PC-3 (cell line): ENCODE results near the gene C6orf89. TPM values are rescaled to one million over a fixed set of nuclear protein-coding genes. Genes with fewer than 3 reads are reported as not detected.

Source experiments
- ATAC-seq: fragments of 200-7000 bp; cut with Tn5 transposase; 2 replicates; pipeline ENCODE4 v1.9.1; 2020; ENCODE audit warnings: mild to moderate bottlenecking, moderate library complexity
- BruUV-seq: library from RNA; stranded (reverse); fragments of 400-500 nt; replicated peaks from 2 replicates; lab custom pipeline; 2021; lab: Mats Ljungman, UMichigan
- CTCF ChIA-PET: fragments of 300-600 bp; sonication (Branson Sonifier 250); formaldehyde crosslinking; loops from one replicate; lab custom pipeline; 2022; ENCODE audit warnings: antibody characterized with exemption; lab: Charles Lee
- POLR2A ChIA-PET: fragments of 300-600 bp; sonication (Branson Sonifier 250); formaldehyde crosslinking; loops from one replicate; lab custom pipeline; 2022; ENCODE audit warnings: antibody characterized with exemption; ENCODE audit not compliant: unreplicated experiment; lab: Charles Lee
- DNase-seq: peaks from one replicate; pipeline ENCODE4 v3.0.0-alpha.2; 2015
- H2AFZ ChIP-seq: fragments of 300-600 bp; sonication (generic); 2 replicates; pipeline ENCODE4 v1.6.0; 2016; ENCODE audit warnings: antibody characterized with exemption, low read length
- H3F3A ChIP-seq: fragments of 300-600 bp; sonication (generic); one replicate; pipeline ENCODE4 v1.6.0; 2017; ENCODE audit warnings: antibody characterized with exemption, low read length, control low read depth, mild to moderate bottlenecking; ENCODE audit not compliant: unreplicated experiment
- H3K27ac ChIP-seq: fragments of 300-600 bp; sonication (generic); 2 replicates; pipeline ENCODE4 v1.5.1; 2016; ENCODE audit warnings: mild to moderate bottlenecking, low read length
- H3K27me3 ChIP-seq: fragments of 300-600 bp; sonication (generic); 2 replicates; pipeline ENCODE4 v1.6.1; 2016; ENCODE audit warnings: low read length, mixed read lengths
- H3K36me3 ChIP-seq: fragments of 300-600 bp; sonication (generic); 2 replicates; pipeline ENCODE4 v1.6.1; 2016; ENCODE audit warnings: low read depth, mixed run types, low read length, mixed read lengths
- H3K4me1 ChIP-seq: fragments of 300-600 bp; sonication (generic); 2 replicates; pipeline ENCODE4 v1.5.1; 2016; ENCODE audit warnings: low read length; ENCODE audit not compliant: insufficient read depth
- H3K4me2 ChIP-seq: fragments of 300-600 bp; sonication (generic); 2 replicates; pipeline ENCODE4 v1.6.0; 2016; ENCODE audit warnings: low read length
- H3K4me3 ChIP-seq: fragments of 300-600 bp; sonication (generic); 2 replicates; pipeline ENCODE4 v1.5.1; 2016; ENCODE audit warnings: mild to moderate bottlenecking, low read length, mixed read lengths
- H3K79me2 ChIP-seq: fragments of 300-600 bp; sonication (generic); 2 replicates; pipeline ENCODE4 v1.6.1; 2017; ENCODE audit warnings: low read length, mixed read lengths
- H3K9ac ChIP-seq: fragments of 300-600 bp; sonication (generic); 2 replicates; pipeline ENCODE4 v1.6.0; 2016; ENCODE audit warnings: mild to moderate bottlenecking, low read length
- H3K9me2 ChIP-seq: fragments of 300-600 bp; sonication (generic); replicated peaks from 2 replicates; pipeline ENCODE4 v1.6.1; 2016; ENCODE audit warnings: mixed run types, low read length, mixed read lengths
- H3K9me3 ChIP-seq: fragments of 300-600 bp; sonication (generic); 2 replicates; pipeline ENCODE4 v1.6.1; 2016; ENCODE audit warnings: low read length, mixed read lengths
- H4K20me1 ChIP-seq: fragments of 300-600 bp; sonication (generic); 2 replicates; pipeline ENCODE4 v1.6.1; 2016; ENCODE audit warnings: low read length, mixed read lengths
- EZH2 ChIP-seq: fragments of 300-600 bp; sonication (generic); IDR thresholded peaks from one replicate; pipeline ENCODE4 v1.6.1; 2017; ENCODE audit warnings: antibody characterized with exemption, mild to moderate bottlenecking, low read length; ENCODE audit not compliant: unreplicated experiment
- EZH2phosphoT487 ChIP-seq: fragments of 300-600 bp; sonication (generic); IDR thresholded peaks from 2 replicates; pipeline ENCODE4 v1.6.1; 2018; ENCODE audit warnings: mild to moderate bottlenecking, antibody characterized with exemption, low read length, borderline replicate concordance
- intact Hi-C: fragments of 100-400 bp; cut with micrococcal nuclease; formaldehyde crosslinking; loops from 2 replicates; pipeline ENCODE4 v1.9.0; 2023
- total RNA-seq: library from RNA; depleted of rRNA; stranded (reverse); fragments of >200 nt; gene quantifications from 2 replicates; pipeline ENCODE4 v1.2.3, GENCODE V29; 2014
- TF ChIP-seq, protein P1 (sequence below): fragments of 300-600 bp; sonication (generic); conservative IDR thresholded peaks from 2 replicates; pipeline ENCODE4 v1.5.1; 2017; ENCODE audit warnings: antibody characterized with exemption, low read depth, mild to moderate bottlenecking, low read length

Gene C6orf89
- total RNA-seq, 1 experiment from 2014 or later: 27.8 TPM

DNA sequence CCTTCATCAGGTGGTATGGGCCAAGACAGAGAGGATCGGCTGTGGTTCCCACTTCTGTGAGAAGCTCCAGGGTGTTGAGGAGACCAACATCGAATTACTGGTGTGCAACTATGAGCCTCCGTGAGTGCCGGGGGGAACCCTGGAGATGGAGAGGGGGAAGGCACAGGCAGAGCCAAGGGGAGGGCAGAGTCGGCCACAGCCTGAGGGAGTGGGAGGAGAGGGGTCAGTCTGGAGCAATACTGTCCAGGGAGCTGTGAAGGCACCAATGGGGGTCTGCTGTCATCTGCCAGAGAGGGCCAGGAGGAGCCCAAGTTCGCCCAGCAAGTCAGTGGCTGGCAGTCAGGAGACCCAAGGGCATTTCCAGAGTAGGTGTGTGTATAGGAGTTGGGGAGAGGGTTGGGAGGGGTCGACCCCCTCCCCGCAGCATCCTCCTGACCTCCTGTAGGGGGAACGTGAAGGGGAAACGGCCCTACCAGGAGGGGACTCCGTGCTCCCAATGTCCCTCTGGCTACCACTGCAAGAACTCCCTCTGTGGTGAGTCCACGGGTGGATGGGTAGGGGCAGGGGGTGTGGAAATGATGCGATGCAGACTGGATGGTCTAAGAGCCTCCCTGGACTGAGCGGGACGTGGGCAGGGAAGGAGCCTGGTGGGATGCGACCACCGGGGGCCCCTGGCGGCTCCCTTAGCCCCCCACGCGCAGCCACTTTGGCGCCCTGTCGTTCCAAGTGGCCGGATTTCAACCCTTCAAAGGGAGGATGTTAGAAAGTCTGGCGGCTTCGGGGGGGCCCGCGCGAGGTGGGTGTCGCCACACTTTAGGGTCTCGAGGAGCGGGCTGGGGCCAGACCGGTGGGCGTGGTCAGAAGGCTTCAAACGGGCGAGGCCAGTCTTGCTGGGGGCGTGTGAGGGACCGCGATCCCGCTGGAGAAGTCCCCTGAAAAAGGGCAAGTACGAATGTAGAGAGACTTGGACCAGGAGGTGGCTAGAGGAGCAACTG, 76.0 kb downstream of the C6orf89 start:
- no peak overlapping the region for H3K4me3 ChIP-seq
- H3K27me3 ChIP-seq: no peaks in the 10 kb centered on the region
- BruUV-seq: no TSS peak
- intact Hi-C loops: no loop called here
- DNase-seq (no peak), ATAC-seq (no peak)
- H3K36me3 ChIP-seq: no peaks in the 10 kb centered on the region
- no peaks in the 10 kb centered on the region for H3F3A ChIP-seq
- ChIA-PET POLR2A (no interaction called here), CTCF (interaction anchor here (0.6 kb wide), 1 partner anchor 48 kb away, joined by 4 read pairs; no protein-coding TSS in a partner anchor)
- no peak overlapping the region for H3K4me2 ChIP-seq
- no peaks in the 10 kb centered on the region for H3K79me2 ChIP-seq
- H4K20me1 ChIP-seq: no peaks in the 10 kb centered on the region
- H2AFZ ChIP-seq: no peak overlapping the region
- no peaks in the 10 kb centered on the region for H3K9me2 ChIP-seq
- no peak overlapping the region for H3K9ac ChIP-seq
- peaks cover 15% of the 10 kb centered on the region for H3K4me1 ChIP-seq
- TF ChIP-seq, protein P1, sequence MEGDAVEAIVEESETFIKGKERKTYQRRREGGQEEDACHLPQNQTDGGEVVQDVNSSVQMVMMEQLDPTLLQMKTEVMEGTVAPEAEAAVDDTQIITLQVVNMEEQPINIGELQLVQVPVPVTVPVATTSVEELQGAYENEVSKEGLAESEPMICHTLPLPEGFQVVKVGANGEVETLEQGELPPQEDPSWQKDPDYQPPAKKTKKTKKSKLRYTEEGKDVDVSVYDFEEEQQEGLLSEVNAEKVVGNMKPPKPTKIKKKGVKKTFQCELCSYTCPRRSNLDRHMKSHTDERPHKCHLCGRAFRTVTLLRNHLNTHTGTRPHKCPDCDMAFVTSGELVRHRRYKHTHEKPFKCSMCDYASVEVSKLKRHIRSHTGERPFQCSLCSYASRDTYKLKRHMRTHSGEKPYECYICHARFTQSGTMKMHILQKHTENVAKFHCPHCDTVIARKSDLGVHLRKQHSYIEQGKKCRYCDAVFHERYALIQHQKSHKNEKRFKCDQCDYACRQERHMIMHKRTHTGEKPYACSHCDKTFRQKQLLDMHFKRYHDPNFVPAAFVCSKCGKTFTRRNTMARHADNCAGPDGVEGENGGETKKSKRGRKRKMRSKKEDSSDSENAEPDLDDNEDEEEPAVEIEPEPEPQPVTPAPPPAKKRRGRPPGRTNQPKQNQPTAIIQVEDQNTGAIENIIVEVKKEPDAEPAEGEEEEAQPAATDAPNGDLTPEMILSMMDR: no peak
- TF ChIP-seq EZH2phosphoT487: no peak
- no peak for TF ChIP-seq EZH2
- no peaks in the 10 kb centered on the region for H3K9me3 ChIP-seq
- H3K27ac ChIP-seq: no peak overlapping the region

DNA sequence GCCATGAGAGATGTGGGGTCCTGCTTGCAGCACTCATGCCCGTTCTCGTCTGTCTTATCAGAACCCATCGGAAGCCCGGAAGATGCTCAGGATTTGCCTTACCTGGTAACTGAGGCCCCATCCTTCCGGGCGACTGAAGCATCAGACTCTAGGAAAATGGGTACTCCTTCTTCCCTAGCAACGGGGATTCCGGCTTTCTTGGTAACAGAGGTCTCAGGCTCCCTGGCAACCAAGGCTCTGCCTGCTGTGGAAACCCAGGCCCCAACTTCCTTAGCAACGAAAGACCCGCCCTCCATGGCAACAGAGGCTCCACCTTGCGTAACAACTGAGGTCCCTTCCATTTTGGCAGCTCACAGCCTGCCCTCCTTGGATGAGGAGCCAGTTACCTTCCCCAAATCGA, 77.1 kb downstream of the C6orf89 start:
- Histone ChIP-seq H3F3A (no peaks in the 10 kb centered on the region), H3K79me2 (no peaks in the 10 kb centered on the region), H3K9me3 (no peaks in the 10 kb centered on the region), H3K4me3 (no peak overlapping the region), H4K20me1 (no peaks in the 10 kb centered on the region), H3K27me3 (no peaks in the 10 kb centered on the region), H3K27ac (no peak overlapping the region), H2AFZ (no peak overlapping the region), H3K9me2 (no peaks in the 10 kb centered on the region), H3K36me3 (peaks cover 7% of the 10 kb centered on the region), H3K9ac (no peak overlapping the region), H3K4me2 (no peak overlapping the region), H3K4me1 (peaks cover 15% of the 10 kb centered on the region)
- DNase-seq (no peak), ATAC-seq (no peak)
- BruUV-seq: no TSS peak
- ChIA-PET CTCF (no interaction called here), POLR2A (no interaction called here)
- TF ChIP-seq EZH2phosphoT487: no peak
- no peak for TF ChIP-seq EZH2
- TF ChIP-seq, protein P1: no peak
- intact Hi-C loops: no loop called here
